Measurements from ENCODE around the gene MAP3K6. TPM values are rescaled to one million over a fixed set of nuclear protein-coding genes. Genes with fewer than 3 reads are reported as not detected.

The MAP3K6 gene
- total RNA-seq, 2 experiments from 2014 or later = 5.0 to 6.0 TPM

- POLR2A ChIA-PET = no interaction called here
- CTCF ChIA-PET = interaction anchor here (2.9 kb wide), 1 partner anchor 31 kb away, joined by 9 read pairs; no protein-coding TSS in a partner anchor
Observed at GRCh38 chr1:27363766-27364695, 2.7 kb downstream of the MAP3K6 start.

- ChIA-PET POLR2A (no interaction called here), CTCF (interaction anchor here (0.9 to 1.5 kb wide), 4 partner anchors 11 to 33 kb away, joined by 3 to 5 read pairs (median 3); no protein-coding TSS in a partner anchor)
Observed at GRCh38 chr1:27361553-27361952, 5.2 kb downstream of the MAP3K6 start.

- CTCF ChIA-PET = interaction anchor here (0.8 to 1.5 kb wide), 4 partner anchors 11 to 28 kb away, joined by 3 to 5 read pairs (median 3); no protein-coding TSS in a partner anchor
- POLR2A ChIA-PET = no interaction called here
Observed at GRCh38 chr1:27361044-27361402, 5.7 kb downstream of the MAP3K6 start.

GRCh38 chr1:27360159-27361043 is 6.4 kb downstream of the MAP3K6 start:
- POLR2A ChIA-PET = no interaction called here
- CTCF ChIA-PET = interaction anchor here (0.8 to 5.4 kb wide), 3 partner anchors 28 to 35 kb away, joined by 3 to 32 read pairs (median 3); no protein-coding TSS in a partner anchor

- ChIA-PET POLR2A (no interaction called here), CTCF (interaction anchor here (1.0 to 5.4 kb wide), 2 partner anchors 29 to 36 kb away, joined by 3 to 32 read pairs; no protein-coding TSS in a partner anchor)
Observed at GRCh38 chr1:27359822-27360158, 7.0 kb downstream of the MAP3K6 start.

- ChIA-PET POLR2A (no interaction called here), CTCF (interaction anchor here (0.7 to 5.4 kb wide), 8 partner anchors 13 to 63 kb away, joined by 3 to 32 read pairs (median 8); partner anchors contain the start of genes GPR3 and SYTL1)
Observed at GRCh38 chr1:27358928-27359313, 7.8 kb downstream of the MAP3K6 start.

GRCh38 chr1:27358038-27358927 is 8.5 kb downstream of the MAP3K6 start:
- POLR2A ChIA-PET = no interaction called here
- CTCF ChIA-PET = interaction anchor here (0.5 to 5.4 kb wide), 26 partner anchors 8 to 304 kb away, joined by 3 to 32 read pairs (median 5); partner anchors contain the start of genes CD164L2, GPR3, MAP3K6 and SYTL1

GRCh38 chr1:27357281-27358037 is 9.3 kb downstream of the MAP3K6 start:
- ChIA-PET CTCF (interaction anchor here (0.5 to 5.4 kb wide), 35 partner anchors 8 to 305 kb away, joined by 3 to 32 read pairs (median 4); partner anchors contain the start of genes CD164L2, GPR3, MAP3K6 and SYTL1), POLR2A (interaction anchor here (1.7 to 2.3 kb wide), 2 partner anchors 8 to 15 kb away, joined by 10 read pairs; partner anchors contain the start of genes MAP3K6 and SYTL1)

- POLR2A ChIA-PET = interaction anchor here (1.7 to 2.3 kb wide), 2 partner anchors 9 to 14 kb away, joined by 10 read pairs; partner anchors contain the start of genes MAP3K6 and SYTL1
- CTCF ChIA-PET = interaction anchor here (0.7 to 5.4 kb wide), 28 partner anchors 9 to 305 kb away, joined by 3 to 32 read pairs (median 5); partner anchors contain the start of genes CD164L2, GPR3, MAP3K6 and SYTL1
Observed at GRCh38 chr1:27356619-27357280, 10.0 kb downstream of the MAP3K6 start.

GRCh38 chr1:27356277-27356618 is 10.5 kb downstream of the MAP3K6 start:
- CTCF ChIA-PET = interaction anchor here (1.0 to 5.4 kb wide), 7 partner anchors 10 to 252 kb away, joined by 3 to 32 read pairs (median 20); partner anchors contain the start of genes MAP3K6, SYTL1 and WASF2
- POLR2A ChIA-PET = interaction anchor here (1.7 to 2.3 kb wide), 2 partner anchors 10 to 13 kb away, joined by 10 read pairs; partner anchors contain the start of genes MAP3K6 and SYTL1

- ChIA-PET CTCF (interaction anchor here (2.8 to 5.4 kb wide), 4 partner anchors 10 to 40 kb away, joined by 20 to 32 read pairs (median 31); partner anchors contain the start of genes MAP3K6 and SYTL1), POLR2A (interaction anchor here (2.3 kb wide), 1 partner anchor 13 kb away, joined by 10 read pairs; the partner anchor contains the start of gene SYTL1)
Observed at GRCh38 chr1:27355683-27356082, 11.1 kb downstream of the MAP3K6 start.

- ChIA-PET POLR2A (interaction anchor here (0.6 to 0.7 kb wide), 2 partner anchors 11 to 12 kb away, joined by 4 to 10 read pairs; partner anchors contain the start of gene SYTL1), CTCF (interaction anchor here (1.1 to 5.4 kb wide), 2 partner anchors 11 to 27 kb away, joined by 3 to 32 read pairs; partner anchors contain the start of gene SYTL1)
Observed at GRCh38 chr1:27353629-27354028, 13.1 kb downstream of the MAP3K6 start.

- ChIA-PET POLR2A (interaction anchor here (0.7 kb wide), 1 partner anchor 11 kb away, joined by 4 read pairs; the partner anchor contains the start of gene SYTL1), CTCF (no interaction called here)
Observed at GRCh38 chr1:27353166-27353565, 13.6 kb downstream of the MAP3K6 start.

GRCh38 chr1:27351541-27352107 is 15.1 kb downstream of the MAP3K6 start:
- ChIA-PET POLR2A (no interaction called here), CTCF (no interaction called here)

GRCh38 chr1:27350663-27351540 is 15.9 kb downstream of the MAP3K6 start:
- ChIA-PET POLR2A (no interaction called here), CTCF (no interaction called here)
